Stimulated activated CD8-positive, alpha-beta memory T cell treated with anti-CD3 and anti-CD28 coated beads, Interleukin-7, amount 100 ng/mL, for 24 hours (primary cell): ENCODE measurements around the gene LTV1.
"Not testable (repeated sequence)": the region's sequence is repeated elsewhere in the genome, so short reads cannot be mapped to it uniquely, and the experiment has no call there.

ENCODE experiments used
- DNase-seq: peaks from one replicate; pipeline ENCODE4 v3.0.0-alpha.2; 2020; ENCODE audit warnings: low read depth

The LTV1 gene

GRCh38 chr6:143842902-143843676 is at the start of gene LTV1:
Gene LTV1 (plus strand): TSS chr6:143843338. CDS start chr6:143843478, 140 bp downstream.
- peak; percentile 86 for DNase-seq

DNA sequence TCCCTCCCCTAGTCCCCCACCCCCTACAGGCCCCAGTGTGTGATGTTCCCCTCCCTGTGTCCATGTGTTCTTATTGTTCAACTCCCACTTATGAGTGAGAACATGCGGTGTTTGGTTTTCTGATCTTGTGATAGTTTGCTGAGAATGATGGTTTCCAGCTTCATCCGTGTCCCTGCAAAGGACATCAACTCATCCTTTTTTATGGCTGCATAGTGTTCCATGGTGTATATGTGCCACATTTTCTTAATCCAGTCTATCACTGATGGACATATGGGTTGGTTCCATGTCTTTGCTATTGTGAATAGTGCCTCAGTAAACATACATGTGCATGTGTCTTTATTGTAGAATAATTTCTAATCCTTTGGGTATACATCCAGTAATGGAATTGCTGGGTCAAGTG is 46.6 kb upstream of the LTV1 start:
- DNase-seq: not testable (repeated sequence)

- DNase-seq: not testable (repeated sequence)
These were observed 44.7 kb upstream of the LTV1 start for GRCh38 chr6:143798487-143798886.

DNA sequence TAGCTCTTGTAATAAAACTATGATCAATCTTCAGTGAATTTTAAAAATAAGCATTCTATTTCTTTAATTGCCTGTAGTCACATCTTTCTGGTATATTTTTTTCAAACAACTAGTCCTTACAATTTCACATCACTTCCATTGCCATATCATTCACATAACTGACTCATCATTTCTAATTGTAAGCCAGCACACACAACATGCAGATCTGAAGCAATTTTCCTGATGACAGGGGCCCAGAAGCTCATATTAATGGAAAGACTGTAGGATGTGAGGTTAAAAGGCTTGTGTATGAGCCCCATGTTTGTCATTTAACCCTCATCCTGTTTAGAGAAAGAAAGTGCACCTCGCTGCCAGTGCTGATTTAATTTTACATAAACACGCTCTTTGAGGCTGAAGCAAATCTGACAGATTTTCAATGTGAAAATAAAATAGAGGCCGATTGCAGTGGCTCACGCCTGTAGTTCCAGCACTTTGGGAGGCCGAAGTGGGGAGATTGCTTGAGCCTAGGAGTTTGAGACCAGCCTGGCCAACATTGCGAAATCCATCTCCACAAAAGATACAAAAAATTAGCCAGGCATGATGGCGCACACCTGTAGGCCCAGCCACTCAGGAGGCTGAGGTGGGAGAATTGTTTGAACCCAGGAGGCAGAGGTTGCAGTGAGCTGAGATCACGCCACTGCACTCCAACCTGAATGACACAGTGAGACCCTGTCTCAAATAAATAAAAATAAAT is 40.1 kb upstream of the LTV1 start:
- no peak for DNase-seq

DNA sequence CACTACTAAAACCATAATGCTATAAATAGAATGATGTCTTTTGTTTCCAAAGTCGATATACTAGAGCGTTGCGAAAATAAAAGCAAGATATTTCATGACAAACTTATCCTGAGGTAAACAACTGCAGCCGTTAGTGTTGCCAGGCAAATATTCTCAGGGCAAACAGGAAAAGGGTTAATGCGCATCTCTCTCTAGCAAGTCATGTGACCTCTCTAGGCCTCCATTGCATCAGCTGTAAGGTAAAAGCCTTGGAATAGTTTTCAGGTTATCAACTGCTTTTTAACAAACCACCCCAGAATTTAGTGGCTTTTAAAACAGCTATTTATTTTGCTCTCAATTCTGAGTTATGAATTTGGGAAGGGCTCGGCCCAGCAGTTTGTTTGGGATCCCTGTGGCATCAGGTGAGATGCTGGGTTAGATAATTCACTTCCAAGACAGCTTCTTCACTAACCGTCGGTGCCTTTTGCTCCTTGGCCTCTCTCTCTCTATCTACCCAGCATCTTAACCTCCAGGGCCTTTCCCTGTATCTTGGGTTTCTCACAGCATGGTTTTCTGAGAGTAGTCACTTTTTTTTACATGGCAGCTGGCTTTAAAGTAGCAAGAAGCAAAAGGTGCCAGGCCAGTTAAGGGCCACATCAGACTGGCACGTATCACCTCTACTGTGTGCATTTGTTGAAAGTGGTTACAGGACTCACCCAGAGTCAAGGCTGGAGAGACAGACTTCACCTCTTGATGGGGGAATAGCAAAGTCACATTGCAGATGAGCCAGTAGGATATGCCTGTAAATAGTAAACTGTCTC is 39.2 kb upstream of the LTV1 start:
- no peak for DNase-seq

GRCh38 chr6:143804835-143805239 is 38.3 kb upstream of the LTV1 start:
- DNase-seq: no peak

DNA sequence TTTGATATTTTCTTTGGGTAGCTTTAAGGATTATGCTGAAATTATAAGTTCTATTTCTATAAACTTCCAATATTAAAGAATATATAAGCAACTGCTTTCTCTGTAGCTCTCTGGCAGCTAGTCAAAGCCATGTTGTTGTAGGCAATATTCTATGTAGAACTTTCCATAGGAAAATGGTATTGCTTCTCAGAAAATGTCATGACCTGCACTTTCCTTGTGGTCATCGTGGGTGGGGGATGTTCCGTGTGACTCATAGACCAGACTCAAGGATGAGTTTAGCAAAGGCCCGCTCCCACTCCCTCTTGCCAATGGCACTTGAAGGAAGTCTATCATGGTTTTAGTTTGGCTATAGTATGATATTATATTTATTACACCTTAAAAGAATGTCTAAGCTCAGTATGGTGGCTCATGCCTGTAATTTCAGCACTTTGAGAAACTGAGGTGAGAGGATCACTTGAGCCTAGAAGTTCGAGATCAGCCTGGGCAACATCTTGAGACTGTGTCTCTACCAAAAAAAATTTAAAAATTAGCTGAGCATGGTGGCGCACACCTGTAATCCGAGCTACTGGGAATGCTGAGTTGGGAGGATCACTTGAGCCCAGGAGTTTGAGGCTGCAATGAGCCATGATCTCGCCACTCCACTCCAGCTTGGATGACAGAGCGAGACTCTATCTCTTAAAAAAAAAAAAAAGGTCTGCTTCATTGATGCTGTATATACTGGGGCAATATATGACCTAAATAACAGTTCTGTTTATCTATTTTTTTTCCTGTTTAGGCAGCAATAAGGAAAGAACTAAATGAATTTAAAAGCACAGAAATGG is 36.6 kb upstream of the LTV1 start:
- DNase-seq: peak; percentile 65

DNA sequence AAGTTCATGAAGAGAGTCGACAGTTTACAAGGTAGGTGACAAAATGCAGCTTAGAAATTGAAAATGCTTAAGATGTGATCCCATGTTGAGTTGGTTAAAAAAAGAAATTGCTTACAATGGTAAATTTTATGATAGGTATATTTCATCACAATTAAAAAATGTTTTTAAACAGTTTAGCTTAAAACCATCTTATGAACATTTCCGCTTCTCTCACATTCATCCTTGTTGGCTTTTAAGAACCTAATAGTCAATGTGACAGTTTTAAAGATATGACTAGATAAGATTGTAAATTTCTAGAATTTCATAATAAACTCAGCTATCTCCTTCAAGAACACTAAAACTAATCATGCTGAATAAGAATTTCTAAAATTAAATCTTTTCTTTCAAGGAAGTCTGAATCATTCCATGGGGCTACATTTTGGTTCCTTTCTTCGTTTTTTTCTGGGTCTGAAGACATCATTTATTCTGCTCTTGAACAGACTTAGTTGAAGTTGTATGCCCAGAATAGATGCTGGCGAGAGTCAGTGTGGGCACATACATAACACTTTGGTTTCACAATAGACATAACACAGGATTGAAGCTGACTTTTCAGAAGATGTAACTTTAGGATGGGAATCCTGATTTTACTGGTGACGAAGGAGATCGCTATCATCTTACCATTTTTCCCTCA is 35.9 kb upstream of the LTV1 start:
- no peak for DNase-seq

DNA sequence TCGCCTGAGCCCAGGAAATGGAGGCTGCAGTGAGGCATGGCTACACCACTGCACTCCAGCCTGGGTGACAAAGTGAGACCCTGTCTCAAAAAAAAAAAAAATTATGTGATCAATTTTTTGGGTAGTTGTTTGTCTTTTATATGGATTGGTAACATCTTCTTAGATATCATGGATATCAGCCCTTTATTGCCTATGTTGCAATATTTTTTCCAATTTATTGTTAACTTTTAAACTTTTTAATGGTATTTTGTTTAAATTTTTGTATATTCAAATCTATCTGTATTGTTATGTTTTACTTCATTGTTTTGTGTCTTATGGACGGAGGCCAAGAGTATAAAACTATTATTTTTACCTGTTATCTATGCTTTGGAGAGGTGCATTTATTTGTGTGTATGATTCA is 32.4 kb upstream of the LTV1 start:
- DNase-seq: no peak

- no peak for DNase-seq
These were observed 31.5 kb upstream of the LTV1 start for GRCh38 chr6:143811501-143812157.

DNA sequence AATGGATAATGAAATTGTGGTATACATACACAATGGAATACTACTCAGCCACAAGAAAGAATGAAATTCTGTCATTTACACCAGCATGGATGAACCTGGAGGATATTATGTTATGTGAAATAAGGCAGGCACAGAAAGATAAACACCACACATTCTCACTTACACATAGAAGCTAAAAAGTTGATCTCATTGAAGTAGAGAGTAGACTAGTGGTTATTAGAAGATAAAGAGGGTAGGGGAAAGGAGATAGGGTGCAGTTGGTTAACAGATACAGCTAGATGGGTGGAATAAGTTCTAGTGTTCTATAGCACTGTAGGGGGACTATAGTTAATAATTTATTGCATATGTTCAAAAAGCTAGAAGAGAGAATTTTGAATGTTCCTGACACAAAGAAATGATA is 25.5 kb upstream of the LTV1 start:
- DNase-seq: no peak

DNA sequence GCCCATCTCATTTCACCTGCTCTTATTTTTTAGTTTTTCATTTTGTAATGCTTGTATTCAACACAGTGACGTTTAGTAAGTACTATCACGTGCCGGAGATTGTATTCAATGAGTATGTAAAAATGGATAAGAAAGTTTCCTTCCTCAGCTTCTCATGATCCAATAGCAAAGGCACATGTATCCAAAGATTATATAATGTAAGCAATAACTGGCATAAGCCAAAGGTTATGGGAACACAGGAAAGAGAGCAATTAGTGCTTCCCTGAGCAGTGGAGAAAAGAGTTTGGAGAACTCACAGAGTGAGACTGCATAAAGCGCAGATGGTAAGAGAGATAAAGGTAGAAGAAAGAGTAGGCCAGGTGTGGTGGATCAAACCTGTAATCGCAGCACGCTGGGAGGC is 21.8 kb upstream of the LTV1 start:
- no peak for DNase-seq

DNA sequence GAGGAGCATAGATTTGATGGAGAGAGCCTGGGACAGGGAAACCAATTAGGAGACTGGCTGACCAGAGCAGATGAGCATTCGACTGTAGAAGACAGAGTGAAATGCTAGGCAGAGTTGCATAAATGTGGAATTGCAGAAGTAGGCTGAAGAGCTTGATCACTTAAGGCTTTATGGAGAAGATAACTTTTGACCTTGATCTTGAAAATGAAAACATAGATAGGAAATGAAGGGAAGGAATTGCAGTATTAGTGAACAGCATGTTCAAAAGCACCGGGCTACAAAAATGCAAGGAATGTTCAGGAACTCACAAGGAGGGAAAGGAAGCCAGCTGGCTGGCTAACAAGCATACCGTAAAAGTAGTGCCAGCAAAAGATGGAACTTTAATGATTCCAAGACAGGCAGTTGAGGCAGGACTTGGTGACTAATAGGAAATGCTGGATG is 20.5 kb upstream of the LTV1 start:
- no peak for DNase-seq

- no peak for DNase-seq
These were observed 19.6 kb upstream of the LTV1 start for GRCh38 chr6:143823548-143823947.

DNA sequence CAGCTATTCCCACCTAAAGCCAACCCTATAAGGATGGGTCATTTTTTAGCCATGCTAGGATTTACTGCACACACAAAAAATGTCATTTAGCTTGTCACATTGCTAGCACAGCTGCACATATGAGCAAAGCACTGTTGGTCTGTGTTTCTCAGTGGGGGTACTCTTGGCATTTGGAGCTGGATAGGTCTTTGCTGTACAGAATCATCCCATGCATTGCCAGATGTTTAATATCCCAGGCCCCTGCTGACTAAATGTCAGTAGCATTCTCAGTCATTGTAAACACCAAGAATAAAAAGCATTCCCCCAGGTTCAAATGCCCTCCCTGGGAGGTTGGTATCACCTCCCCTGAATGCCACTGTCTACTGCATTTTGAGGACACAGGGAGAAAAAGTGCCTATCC is 14.6 kb upstream of the LTV1 start:
- DNase-seq: no peak

DNA sequence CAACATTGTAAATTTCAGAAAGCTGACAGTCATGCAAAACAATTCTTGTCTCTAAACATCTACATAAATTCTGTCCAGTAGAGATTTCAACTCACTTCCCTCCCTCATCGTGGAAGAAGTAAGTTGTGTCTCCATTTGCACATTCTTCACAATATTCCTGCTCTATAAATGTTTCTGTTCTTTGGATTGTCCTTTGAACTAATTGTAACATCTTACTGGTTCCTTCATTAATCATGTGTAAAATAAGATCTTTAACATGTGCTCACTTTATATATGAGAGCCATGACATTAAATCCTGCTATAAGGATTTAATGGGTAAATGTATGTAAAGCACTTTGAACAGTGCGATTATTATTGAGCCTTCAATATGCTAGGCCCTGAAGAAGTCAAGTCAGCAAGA is 7.0 kb upstream of the LTV1 start:
- DNase-seq: no peak

DNA sequence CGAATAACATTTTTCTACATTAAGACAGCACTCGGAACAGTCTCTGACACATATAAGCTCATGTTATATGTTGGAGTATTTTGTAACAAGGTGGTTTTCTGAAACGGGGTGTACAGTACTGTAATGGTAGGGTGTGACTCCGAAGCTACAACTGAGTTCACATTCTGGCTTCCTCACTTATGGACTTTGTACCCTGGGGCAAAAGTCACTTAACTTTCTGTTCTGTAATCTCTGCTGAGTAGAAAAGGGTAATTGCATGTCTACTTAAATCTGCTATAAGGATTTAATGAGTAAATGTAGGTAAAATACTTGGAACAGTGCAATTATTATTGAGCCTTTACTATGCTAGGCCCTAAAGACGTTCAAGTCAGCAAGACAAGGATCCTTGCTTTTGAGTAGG is 4.7 kb upstream of the LTV1 start:
- DNase-seq: no peak

DNA sequence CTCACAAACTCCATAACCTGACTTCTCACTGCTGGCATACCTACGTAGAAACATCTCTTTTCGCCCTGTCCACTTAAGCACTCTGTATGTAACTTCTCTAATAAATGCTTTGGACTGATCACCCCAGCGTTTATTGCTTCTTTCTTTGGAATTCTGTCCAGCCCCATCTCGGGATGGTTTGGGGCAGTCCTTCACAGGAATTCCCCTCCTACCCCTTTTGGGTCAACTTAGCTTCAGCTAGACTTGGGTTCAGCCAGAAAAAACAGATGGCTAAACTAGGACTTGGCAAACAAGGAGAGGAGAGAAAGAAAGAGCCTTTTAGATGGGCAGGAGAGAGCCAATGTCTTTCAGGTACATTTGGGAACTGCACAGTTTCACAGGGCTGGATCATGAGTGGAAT is 3.9 kb upstream of the LTV1 start:
- no peak for DNase-seq

DNA sequence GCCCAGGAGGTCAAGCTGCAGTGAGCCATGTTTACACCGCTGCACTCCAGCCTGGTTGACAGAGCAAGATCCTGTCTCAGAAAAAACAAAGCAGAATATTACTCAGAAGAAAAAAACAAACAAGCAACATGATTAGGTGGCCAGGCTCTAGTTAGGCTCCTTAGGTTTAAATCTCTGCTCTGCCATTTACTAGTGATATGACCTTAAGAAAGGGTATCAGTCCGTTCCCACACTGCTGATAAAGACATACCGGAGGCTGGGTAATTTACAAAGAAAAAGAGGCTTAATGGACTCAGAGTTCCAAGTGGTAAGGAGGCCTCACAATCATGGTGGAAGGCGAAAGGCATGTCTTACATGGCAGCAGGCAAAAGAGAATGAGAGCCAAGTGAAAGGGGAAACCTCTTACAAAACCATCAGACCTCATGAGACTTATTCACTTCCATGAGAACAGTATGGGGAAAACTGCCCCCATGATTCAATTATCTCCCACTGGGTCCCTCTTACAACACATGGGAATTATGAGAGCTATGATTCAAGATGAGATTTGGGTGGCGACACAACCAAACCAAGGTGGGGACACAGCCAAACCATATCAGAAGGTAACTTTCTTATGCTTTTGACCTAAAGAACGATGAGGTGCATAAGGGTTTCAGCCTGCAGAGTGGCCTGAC is 2.4 kb upstream of the LTV1 start:
- DNase-seq: no peak

- no peak for DNase-seq
These were observed 657 bp upstream of the LTV1 start for GRCh38 chr6:143842461-143842901.
